Nephron (organoid): Measurements from ENCODE around the gene CDHR1.
A peak's percentile ranks its signal among the peaks of the same experiment; 100 is the strongest.

Experiments
- H3K27ac Mint-ChIP-seq, 3 experiments: 2 replicates each; pipeline ENCODE4 v1.8.0; 2020; ENCODE audit warnings: mixed read lengths in 3 of 3, mild to moderate bottlenecking in 2 of 3, moderate library complexity in 1 of 3
- H3K27me3 Mint-ChIP-seq: 2 replicates; pipeline ENCODE4 v1.8.0; 2021; ENCODE audit warnings: low read depth, mild to moderate bottlenecking, moderate library complexity, mixed read lengths
- H3K36me3 Mint-ChIP-seq: 2 replicates; pipeline ENCODE4 v1.8.0; 2020; ENCODE audit warnings: low read depth, mixed read lengths
- H3K4me1 Mint-ChIP-seq: 2 replicates; pipeline ENCODE4 v1.8.0; 2020; ENCODE audit warnings: mixed read lengths
- H3K4me3 Mint-ChIP-seq, 3 experiments: 2 replicates each; pipeline ENCODE4 v1.8.0; 2020; ENCODE audit warnings: mild to moderate bottlenecking in 3 of 3, mixed read lengths in 3 of 3, moderate library complexity in 2 of 3
- H3K9me3 Mint-ChIP-seq: 2 replicates; pipeline ENCODE4 v1.8.0; 2020; ENCODE audit warnings: mixed read lengths
- CTCF ChIP-seq, 3 experiments: fragments of 200-600 bp; sonication (generic); IDR thresholded peaks; one replicate each; pipeline ENCODE4 v1.5.0; 2021; ENCODE audit warnings: antibody characterized with exemption in 3 of 3; ENCODE audit not compliant: unreplicated experiment in 3 of 3

Gene CDHR1

GRCh38 chr10:84205049-84205852 lies 10.9 kb downstream of the CDHR1 start:
- TF ChIP-seq CTCF (IDR thresholded peaks at IDR 0.05; ENCODE audit: unreplicated experiment in 3 of 3): peak; percentile 71 to 81 (median 72)
- Mint-ChIP-seq H3K4me1 (no peaks in the 10 kb centered on the region), H3K27ac (no peak overlapping the region), H3K9me3 (no peaks in the 10 kb centered on the region), H3K4me3 (no peak overlapping the region), H3K27me3 (peaks cover 38% of the 10 kb centered on the region), H3K36me3 (no peaks in the 10 kb centered on the region)

GRCh38 chr10:84205853-84206525 lies 11.7 kb downstream of the CDHR1 start:
- peak in 1 of 3 experiments; percentile 4 for TF ChIP-seq CTCF (IDR thresholded peaks at IDR 0.05; ENCODE audit: unreplicated experiment in 3 of 3)
- H3K36me3 Mint-ChIP-seq: no peaks in the 10 kb centered on the region
- no peaks in the 10 kb centered on the region for H3K4me1 Mint-ChIP-seq
- no peak overlapping the region for H3K4me3 Mint-ChIP-seq
- H3K27ac Mint-ChIP-seq: no peak overlapping the region
- peaks cover 34% of the 10 kb centered on the region for H3K27me3 Mint-ChIP-seq
- H3K9me3 Mint-ChIP-seq: no peaks in the 10 kb centered on the region

GRCh38 chr10:84208023-84208422 lies 13.7 kb downstream of the CDHR1 start:
- Mint-ChIP-seq H3K27me3 (peaks cover 40% of the 10 kb centered on the region), H3K9me3 (no peaks in the 10 kb centered on the region), H3K27ac (no peak overlapping the region), H3K36me3 (no peaks in the 10 kb centered on the region), H3K4me1 (no peaks in the 10 kb centered on the region), H3K4me3 (no peak overlapping the region)
- TF ChIP-seq CTCF (IDR thresholded peaks at IDR 0.05; ENCODE audit: unreplicated experiment in 3 of 3): no peak

- no peaks in the 10 kb centered on the region for H3K36me3 Mint-ChIP-seq
- H3K27ac Mint-ChIP-seq: no peak overlapping the region
- no peak for TF ChIP-seq CTCF (IDR thresholded peaks at IDR 0.05; ENCODE audit: unreplicated experiment in 3 of 3)
- H3K27me3 Mint-ChIP-seq: peaks cover 32% of the 10 kb centered on the region
- H3K4me3 Mint-ChIP-seq: no peak overlapping the region
- H3K9me3 Mint-ChIP-seq: no peaks in the 10 kb centered on the region
- H3K4me1 Mint-ChIP-seq: no peaks in the 10 kb centered on the region
Measured at GRCh38 chr10:84211566-84211965, 17.2 kb downstream of the CDHR1 start.

- Mint-ChIP-seq H3K36me3 (no peaks in the 10 kb centered on the region), H3K4me3 (no peak overlapping the region), H3K27me3 (peaks cover 28% of the 10 kb centered on the region), H3K4me1 (no peaks in the 10 kb centered on the region), H3K9me3 (no peaks in the 10 kb centered on the region), H3K27ac (no peak overlapping the region)
- no peak for TF ChIP-seq CTCF (IDR thresholded peaks at IDR 0.05; ENCODE audit: unreplicated experiment in 3 of 3)
Measured at GRCh38 chr10:84212014-84212413, 17.7 kb downstream of the CDHR1 start.
